Measurements from ENCODE around the gene RAP1GDS1.

The RAP1GDS1 gene

GRCh38 chr4:98466868-98467599 lies 205.8 kb downstream of the RAP1GDS1 start:
- no peak for DNase-seq (ENCODE audit: low read depth)
- no peak overlapping the region for H3K4me3 ChIP-seq (ENCODE audit: control insufficient read depth, low read depth, low read length)
- no peak for TF ChIP-seq CTCF (conservative IDR thresholded peaks at IDR 0.05; ENCODE audit: control insufficient read depth, insufficient read depth, low read depth, low read length)

- H3K4me3 ChIP-seq (ENCODE audit: control insufficient read depth, low read depth, low read length): peak overlapping the region; percentile 33
- DNase-seq (ENCODE audit: low read depth): peak; percentile 92
- TF ChIP-seq CTCF (conservative IDR thresholded peaks at IDR 0.05; ENCODE audit: control insufficient read depth, insufficient read depth, low read depth, low read length): peak; percentile 83
Measured at GRCh38 chr4:98467627-98468072, 206.5 kb downstream of the RAP1GDS1 start.

- TF ChIP-seq CTCF (conservative IDR thresholded peaks at IDR 0.05; ENCODE audit: control insufficient read depth, insufficient read depth, low read depth, low read length): no peak
- no peak overlapping the region for H3K4me3 ChIP-seq (ENCODE audit: control insufficient read depth, low read depth, low read length)
- DNase-seq (ENCODE audit: low read depth): peak; percentile 67
Measured at GRCh38 chr4:98468709-98469108, 207.5 kb downstream of the RAP1GDS1 start.

GRCh38 chr4:98469771-98470170 lies 208.6 kb downstream of the RAP1GDS1 start:
- H3K4me3 ChIP-seq (ENCODE audit: control insufficient read depth, low read depth, low read length): no peak overlapping the region
- no peak for TF ChIP-seq CTCF (conservative IDR thresholded peaks at IDR 0.05; ENCODE audit: control insufficient read depth, insufficient read depth, low read depth, low read length)
- DNase-seq (ENCODE audit: low read depth): peak; percentile 40

- no peak for TF ChIP-seq CTCF (conservative IDR thresholded peaks at IDR 0.05; ENCODE audit: control insufficient read depth, insufficient read depth, low read depth, low read length)
- H3K4me3 ChIP-seq (ENCODE audit: control insufficient read depth, low read depth, low read length): no peak overlapping the region
- no peak for DNase-seq (ENCODE audit: low read depth)
Measured at GRCh38 chr4:98470366-98470765, 209.2 kb downstream of the RAP1GDS1 start.

- no peak for DNase-seq (ENCODE audit: low read depth)
- H3K4me3 ChIP-seq (ENCODE audit: control insufficient read depth, low read depth, low read length): no peak overlapping the region
- TF ChIP-seq CTCF (conservative IDR thresholded peaks at IDR 0.05; ENCODE audit: control insufficient read depth, insufficient read depth, low read depth, low read length): no peak
Measured at GRCh38 chr4:98470831-98471230, 209.6 kb downstream of the RAP1GDS1 start.

Data from fibroblast of mammary gland (primary cell).